GM21528 (cell line): Measurements from ENCODE around the gene E2F4.

Experiments used
- ATAC-seq: cut with Tn5 transposase; IDR thresholded peaks from one replicate; pipeline ENCODE4 v1.9.1; 2021; ENCODE audit warnings: mild to moderate bottlenecking, moderate library complexity; ENCODE audit not compliant: unreplicated experiment, low FRiP score

E2F4 gene

DNA sequence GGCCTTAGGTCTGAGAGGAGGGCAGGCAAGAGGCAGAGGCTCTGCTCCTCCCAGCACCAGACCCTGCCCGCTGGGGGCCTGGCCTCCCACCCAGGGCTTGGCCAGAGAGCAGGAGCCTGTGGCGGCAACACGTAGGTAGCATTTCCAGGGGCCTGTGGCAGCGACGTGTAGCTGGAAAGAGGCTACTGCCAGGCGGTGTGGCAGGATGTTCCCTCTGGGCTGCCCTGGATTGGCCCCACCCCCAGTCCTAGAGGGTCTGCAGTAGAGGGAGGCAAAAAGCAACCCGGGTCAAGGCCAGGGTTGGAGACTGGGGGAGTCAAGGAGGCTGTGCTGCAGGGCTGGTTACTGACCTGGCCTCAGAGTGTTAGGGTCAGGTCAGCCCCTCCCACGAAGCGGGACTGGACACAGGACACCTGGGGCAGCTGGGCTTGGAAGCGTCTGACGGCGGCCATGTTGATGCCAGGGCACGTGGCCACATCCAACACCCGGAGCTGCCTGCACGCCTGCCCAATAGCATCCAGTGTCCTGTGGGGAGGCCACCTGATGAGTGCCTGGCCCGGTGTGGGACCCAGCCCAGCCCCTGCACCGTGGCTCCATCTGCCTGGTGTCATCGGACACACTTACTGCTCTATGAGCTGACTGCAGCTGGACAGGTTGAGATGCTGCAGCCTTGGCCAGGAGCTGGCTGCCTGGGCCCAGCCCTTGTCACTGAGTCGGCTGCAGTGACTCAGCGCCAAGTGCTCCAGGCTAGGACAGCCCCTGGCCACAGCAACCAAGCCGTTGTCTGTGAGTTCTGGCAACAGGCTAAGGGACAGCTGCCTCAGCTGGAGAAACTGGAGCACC lies 15.5 kb downstream of the E2F4 start:
- no peak for ATAC-seq

DNA sequence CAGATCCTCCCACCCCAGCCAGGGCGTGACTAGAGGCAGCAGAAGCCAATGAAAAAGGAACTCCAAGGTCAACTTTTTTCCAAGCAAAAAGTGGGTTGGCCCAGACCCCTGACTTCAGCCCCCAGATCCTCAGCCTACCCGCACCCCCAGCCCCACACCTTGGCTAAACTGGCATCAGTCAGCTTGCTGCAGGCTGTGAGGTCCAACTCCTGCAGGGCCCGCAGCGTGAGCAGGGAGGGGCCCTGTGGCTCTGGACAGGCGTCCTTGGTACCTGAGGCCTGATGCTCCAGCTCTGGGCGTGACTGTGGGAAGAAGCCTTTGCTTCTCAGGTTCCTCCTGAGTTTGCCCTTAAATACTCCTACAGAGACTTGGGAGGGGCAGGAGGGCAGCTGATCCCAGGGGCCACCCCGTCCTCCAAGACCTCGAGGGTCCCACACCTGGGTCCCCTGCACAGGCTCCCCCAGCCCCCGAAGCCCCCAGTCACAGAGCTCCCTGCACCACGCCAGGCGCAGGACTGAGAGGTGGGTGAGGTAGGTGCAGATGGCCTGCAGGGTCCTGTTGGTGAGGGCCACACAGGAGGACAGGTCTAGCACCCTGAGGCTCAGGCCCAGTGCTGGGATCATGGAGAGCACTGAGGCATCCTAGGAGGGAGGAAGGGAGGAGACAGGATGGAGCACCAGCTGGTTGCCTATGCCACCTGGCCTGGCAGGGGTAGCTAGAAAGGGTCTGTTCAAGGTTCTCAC lies 16.4 kb downstream of the E2F4 start:
- ATAC-seq: no peak

DNA sequence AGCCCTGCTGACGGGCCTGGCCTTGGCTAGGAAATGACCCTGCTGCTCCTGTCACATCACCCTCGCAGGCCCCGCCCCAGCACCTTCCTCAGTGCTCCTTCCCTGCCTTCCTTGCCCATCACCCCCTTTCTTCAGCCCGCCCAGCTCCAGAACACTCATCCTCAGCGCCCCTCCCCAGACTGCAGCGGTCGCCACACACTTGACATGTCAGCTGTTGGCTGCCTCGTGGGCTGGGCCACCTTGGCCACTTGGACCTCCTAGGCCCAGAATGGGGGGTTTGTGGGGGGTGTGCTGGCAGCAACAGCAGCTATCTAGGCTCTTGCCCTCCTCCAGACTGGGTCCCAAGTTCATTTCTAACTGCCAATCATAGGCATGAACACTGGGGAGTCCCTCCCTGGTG lies 17.6 kb downstream of the E2F4 start:
- no peak for ATAC-seq

DNA sequence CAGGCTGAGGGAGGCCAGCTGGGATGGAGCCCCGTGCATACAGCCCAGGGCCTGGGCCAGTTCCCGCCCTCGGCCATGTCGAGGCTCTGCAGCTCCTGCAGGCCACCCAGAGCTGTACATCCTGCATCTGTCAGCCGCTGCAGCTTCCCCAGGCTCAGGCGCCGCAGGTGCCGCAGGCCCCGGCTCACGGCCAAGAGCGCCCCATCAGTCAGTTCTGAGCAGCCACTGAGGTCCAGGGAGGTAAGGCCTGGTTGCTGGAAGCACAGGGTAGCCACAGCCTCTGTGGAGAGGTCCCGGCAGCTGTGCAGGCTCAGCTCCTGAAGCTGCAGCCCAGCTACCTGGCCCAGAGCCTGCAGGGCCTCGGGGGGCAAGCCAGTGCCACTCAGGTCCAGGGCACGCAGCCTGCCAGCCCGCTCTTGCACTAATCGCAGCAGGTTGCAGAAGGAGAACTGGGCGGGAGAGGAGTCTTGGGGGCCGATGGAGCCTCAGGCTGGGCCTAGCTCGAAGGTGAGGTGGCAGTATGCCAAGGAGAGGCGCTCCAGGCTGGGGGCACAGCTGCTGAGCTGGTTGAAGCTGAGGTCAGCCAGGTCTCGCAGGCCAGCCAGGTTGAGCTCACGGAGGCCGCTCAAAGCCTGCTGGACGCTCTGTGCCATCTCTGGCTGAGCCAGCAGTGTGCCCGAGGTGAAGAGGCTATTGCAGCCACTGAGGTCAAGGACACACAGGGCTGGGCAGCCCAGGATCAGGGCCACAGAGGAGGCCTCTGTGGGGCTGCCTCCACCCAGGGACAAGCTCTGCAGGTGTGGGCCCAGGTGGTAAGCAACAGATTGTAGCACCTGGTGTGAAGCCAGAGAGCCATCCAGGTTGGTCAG lies 18.3 kb downstream of the E2F4 start:
- ATAC-seq: no peak

DNA sequence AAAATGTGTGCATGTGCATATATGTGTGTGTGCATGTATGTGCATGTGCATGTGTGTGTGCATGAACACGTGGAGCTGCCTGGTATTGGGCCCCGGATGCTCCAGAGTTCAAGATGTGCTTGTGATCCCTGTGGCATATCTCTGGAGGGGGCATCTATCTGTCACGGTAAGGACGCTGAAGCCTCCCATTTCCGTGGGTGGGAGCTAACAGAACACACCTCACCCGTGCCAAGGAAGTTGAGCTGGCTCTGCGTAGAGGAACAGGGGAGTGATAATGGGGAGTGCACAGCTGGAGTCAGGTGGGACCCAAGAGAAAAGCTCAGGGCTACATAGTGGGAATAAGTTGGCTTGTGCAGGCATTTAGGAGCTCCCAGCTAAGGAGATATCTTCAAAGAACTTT lies 19.7 kb downstream of the E2F4 start:
- no peak for ATAC-seq

DNA sequence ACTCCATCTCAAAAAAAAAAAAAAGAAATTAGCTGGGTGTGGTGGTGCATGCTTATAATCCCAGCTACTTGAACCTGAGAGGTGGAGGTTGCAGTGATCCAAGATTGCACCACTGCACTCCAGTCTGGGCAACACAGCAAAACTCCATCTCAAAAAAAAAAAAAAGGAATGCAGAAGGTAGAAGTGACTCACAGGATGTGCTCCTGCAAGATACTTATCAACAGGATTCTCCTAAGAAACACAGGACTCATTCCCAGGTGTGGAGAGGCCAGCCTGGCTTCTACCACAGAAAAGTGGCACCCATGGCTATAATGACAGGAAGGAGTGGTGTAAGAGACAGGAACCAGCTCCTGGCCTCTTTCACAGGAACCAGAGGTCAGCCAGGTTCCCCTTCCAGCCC lies 20.8 kb downstream of the E2F4 start:
- ATAC-seq: no peak

DNA sequence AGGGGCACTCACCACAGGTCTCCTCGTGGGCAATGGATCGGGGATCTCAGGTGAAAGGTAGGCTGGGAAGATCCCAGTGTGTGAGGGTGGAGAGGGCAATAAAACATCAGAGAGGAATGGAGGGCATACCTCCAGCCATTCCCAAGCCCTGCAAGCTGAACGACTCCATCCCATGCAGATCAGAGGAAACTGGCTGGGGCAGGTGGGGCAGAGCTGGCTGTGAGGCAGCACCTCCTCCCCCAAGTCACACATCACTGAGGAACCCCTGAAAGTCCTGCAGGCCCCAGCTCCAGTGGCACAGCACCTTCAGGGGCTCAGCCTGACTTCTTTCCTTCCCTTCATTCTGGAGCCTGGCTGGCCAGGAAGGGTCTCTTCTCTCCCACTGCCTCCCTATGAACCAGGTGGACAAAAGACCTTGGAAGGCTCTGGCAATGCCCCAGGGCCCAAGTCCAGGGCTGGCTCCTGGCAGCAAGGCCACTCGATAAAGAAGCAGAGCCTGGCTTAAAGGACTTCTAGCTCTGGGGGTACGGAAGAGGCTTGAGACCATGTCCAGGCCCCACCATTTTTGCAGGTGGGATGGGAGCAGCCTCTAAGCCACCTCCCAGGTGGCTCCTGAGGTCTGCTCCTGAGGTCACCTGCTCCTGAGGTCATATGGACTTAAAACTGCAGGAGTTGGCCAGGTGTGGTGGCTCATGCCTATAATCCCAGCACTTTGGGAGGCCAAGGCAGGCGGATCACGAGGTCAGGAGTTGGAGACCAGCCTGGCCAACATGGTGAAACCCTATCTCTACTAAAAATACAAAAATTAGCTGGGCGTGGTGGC lies 21.5 kb downstream of the E2F4 start:
- no peak for ATAC-seq

DNA sequence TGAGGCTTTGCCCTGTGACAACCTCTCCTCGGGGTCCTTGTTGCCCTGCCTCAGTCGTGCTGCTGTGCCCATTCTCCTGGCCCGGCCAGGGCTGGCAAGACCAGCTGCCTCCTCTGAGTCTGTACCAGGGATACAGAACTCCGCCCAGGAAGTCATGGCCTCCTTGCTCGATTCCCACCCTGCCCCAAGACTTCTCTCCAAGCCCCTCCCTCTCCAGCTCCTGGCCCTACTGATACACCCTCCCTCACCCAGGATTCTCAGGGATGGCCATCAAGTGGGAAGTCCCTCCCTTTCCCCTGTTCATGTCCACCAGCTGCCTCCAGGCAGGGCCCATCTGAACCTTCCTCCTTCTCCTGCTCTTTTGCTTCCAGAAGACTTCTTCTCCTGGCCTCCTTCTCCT lies 23.8 kb downstream of the E2F4 start:
- no peak for ATAC-seq

DNA sequence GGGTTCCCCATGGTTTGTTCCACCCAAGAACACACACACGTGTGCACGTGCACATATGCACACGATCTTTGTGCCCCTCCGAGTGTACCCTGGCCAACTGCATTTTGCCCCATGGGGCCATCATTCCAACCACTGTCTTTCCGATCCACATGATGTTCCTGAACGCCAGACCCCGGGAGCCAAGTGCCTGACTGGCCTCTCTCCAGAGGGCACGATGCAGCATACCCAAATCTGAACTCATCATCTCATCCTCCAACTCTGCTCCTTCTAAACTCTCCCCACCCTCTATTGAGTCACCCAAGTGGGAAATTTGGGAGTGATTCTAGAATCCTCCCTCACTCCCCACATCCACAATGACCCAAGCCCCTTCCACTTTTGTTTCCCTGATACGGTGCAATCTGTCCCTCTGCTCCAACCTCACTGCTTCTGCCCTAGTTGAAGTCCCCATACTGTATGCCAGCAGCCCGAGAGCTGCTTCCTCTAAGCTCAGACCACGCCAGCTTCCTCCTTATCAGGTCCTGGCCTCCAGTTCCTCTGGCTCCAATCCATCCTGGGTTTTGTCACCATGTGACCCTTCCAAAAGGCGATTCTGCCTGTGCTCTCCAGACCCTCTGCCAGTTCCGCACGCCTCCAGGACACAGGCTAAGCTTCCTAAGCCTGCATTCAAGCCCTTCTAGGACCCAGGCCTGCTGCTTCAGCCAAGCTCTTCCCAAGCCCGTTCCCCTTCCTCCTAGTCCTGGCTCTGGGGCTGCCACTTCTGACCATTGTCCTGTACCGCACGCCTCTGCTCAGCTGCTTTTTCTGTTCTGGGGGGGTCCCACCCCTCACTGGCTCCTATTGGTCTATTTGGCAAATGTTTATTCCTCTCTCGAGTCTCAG lies 24.9 kb downstream of the E2F4 start:
- ATAC-seq: no peak

DNA sequence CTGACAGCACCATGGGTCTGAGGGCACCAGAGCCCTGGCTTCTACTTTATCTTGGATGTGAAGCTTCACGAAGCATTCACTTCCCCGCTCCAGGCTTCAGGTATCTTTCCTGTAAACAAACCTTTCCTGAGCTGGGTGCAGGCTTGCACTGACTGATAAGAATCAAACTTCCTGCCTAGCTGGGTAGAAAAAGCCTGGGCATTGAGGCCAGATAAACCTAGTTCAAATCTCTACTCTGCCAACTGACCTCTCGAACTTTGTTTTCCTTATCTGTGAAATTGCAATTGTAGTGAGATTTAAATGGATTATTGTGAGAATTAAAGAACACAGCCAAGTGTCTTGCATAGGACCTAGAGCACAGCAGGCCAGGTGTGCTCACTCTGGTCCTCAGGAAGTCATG lies 32.0 kb downstream of the E2F4 start:
- no peak for ATAC-seq

DNA sequence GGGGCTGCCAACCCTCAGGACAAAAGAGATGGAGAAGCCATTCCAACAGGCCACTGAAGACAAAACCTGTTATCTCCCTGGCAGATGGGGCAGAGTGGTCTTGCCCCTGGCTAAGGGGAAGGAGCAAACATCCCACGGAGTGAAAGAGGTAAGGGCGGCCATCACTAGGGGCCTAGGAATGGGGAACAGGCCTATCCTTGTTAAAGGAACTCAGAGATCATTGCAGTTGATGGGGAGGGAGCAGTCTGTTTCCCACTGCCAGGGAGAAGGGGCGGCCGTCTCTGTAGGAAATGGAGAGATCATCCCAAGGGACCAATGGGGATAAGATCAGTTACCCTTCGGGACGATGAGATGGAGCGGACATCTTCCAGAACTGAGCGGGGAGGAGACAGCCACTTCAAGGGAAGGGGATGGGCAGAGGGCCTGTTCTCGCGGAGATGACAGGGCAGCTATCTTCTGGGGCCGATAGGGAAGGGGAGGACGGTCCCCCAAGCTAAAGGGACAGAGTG lies 34.4 kb downstream of the E2F4 start:
- ATAC-seq: no peak

DNA sequence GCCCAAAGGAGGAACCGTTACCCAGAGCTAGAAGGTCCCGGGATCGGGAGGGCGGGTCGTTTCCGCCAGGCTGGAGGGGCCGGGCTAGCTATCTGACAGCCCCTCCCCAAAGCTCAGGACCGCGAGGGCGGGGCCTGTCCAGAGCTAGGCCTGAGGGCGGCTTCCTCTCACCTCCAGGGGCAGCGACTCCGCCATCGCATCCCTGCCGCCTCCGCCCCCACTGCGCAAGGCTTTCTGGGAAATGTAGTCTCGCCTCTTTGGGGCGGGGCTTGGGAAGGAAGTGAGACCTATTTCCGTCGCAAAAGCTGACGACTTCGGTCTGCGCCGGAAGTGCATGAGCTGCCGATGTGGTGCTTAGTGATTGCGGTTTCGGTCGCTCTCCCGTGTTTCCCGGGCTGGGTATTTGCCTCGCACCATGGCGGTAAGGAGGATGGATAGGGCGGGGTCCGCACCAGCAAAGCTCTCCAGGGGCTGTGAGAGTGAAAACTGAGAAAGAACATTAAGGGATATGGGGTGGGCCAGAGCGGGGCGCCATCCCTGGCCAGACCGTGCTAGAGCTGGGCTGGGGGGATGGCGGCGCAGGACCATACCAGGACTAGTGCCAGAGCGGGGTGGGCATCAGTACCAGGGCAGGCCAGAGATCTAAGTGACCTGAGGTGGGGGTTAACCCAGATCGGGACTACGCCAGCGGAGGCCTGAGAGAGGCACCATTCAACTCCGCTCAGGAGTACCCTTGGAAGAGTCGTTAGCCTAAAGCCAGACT lies 35.0 kb downstream of the E2F4 start, which contains the start of gene TMEM208:
TSS of gene TMEM208 (plus strand) at position 327 of the 763 bp plus-strand sequence. CDS start at position 416, 89 bp downstream.
- ATAC-seq: peak; percentile 84

DNA sequence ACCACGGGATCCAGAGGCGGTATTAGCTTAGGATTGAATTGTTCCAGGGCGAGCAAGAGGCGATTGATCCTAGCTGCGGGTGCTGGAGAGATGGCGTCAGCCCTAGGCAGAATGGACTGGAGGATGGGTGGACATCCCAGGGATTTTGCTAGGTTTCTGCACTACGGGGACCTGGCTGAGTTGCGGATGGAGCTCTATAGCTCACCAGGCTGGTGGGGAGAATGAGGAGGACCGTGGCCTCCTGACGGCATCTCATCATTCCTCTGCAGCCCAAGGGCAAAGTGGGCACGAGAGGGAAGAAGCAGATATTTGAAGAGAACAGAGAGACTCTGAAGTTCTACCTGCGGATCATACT lies 35.6 kb downstream of the E2F4 start:
- ATAC-seq: no peak

DNA sequence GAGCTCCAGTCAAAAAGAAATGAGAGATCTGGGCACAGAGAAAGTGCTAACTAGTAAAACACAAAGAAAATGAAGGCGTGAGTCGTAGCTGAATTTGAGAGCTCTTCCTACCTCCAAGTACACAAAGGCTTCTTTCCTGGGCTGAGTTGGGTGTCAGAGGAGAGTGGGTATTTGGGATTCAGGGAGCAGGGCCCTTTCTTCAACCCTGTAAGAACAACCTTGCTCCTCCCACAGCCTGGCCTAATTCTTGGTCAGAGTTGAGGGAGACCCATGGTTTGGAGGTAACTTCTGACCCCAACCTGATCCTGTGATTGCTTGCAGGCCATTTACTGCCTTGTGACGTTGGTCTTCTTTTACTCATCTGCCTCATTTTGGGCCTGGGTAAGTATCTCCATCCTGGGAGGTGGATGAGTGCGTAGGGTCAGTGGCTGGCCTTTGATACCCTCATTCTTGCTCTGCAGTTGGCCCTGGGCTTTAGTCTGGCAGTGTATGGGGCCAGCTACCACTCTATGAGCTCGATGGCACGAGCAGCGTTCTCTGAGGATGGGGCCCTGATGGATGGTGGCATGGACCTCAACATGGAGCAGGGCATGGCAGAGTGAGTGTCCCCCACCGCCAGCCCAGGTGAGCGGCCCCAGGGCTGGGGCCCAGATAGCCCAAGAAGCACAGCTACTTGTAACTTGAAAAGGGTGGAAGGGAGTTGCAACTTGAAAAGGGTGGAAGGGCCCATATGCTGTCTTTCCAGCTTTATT lies 36.3 kb downstream of the E2F4 start:
- ATAC-seq: no peak

DNA sequence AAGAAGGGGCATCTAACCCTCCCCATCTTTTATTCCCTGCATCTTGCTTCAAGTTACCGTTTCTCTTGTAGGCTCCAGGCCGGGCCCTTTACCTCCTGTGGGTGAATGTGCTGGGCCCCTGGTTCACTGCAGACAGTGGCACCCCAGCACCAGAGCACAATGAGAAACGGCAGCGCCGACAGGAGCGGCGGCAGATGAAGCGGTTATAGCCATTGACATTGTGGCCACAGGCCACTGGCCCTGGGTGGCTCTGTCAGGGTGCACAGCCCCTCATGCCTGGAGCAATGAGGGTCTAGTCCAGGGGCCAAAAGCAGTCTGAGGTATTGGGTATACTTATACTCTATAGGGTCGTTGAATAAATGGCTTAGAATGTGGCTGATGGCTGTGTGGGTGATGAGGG lies 37.0 kb downstream of the E2F4 start:
- ATAC-seq: no peak

DNA sequence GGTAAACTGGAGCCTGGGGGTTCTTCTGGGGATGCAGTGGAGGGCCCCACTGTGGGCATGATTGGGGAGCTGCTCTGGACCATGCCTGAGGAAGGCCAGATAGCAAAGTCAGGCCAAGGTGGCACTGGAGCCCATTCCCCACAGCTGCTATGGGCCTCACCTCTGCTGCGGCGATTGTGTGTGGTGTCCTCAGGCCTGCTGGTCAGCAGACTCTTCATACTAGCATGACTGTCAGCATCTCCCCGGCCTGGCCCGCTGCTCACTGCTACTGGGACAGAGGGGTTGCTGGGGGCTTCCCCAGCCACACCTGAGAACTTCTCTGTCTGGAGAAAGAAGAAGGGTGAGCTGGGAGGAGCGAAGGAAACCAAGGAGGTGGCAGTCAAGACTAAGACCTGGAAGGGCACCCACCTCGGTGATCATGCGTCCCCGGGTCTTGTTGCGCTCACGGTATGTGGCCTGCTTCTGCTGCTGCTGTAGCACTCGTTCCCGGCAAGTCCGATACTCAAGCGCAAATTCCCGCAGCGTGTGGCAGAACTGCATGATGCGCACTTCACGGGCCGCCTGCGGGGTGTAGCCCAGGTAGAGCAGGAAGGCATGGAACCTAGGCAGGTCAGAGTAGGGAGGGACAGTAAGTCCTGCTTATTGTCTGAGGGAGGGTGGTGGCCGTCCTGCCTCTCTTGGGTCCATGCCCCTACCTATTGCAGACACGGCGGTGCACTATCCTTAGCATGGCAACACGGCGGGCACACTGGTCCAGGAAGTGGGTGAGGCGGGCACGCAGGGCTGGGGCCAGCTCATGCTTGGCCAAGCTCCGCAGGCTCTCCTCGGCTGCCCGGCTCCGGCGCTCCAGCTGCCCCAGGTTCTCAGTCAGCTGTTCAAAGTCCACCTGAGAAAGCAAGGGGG lies 38.2 kb downstream of the E2F4 start:
- ATAC-seq: no peak
